ENCODE data around the gene SLC6A6.

SLC6A6 gene

GRCh38 chr3:14480207-14481017 lies 78.0 kb downstream of the SLC6A6 start:
- H3K4me1 ChIP-seq (ENCODE audit: insufficient read depth, low read length, severe bottlenecking): no peaks in the 10 kb centered on the region
- no peak overlapping the region for H3K4me2 ChIP-seq (ENCODE audit: low read length)
- no peaks in the 10 kb centered on the region for H4K20me1 ChIP-seq (ENCODE audit: insufficient read depth, low read length)
- no peak overlapping the region for H2AFZ ChIP-seq (ENCODE audit: low read length)
- H3K9ac ChIP-seq (ENCODE audit: low read length): no peak overlapping the region
- no peak for TF ChIP-seq EZH2 (IDR thresholded peaks at IDR 0.05; ENCODE audit: borderline replicate concordance, low read length)
- TF ChIP-seq CTCF (IDR thresholded peaks at IDR 0.05; ENCODE audit: low read length): no peak
- no peaks in the 10 kb centered on the region for H3K9me3 ChIP-seq (ENCODE audit: low read length)
- no peak overlapping the region for H3K27ac ChIP-seq (ENCODE audit: low read depth, low read length, poor library complexity, severe bottlenecking)
- H3K9me2 ChIP-seq (ENCODE audit: low read depth, low read length): no peaks in the 10 kb centered on the region
- H3K4me3 ChIP-seq (ENCODE audit: low read depth, low read length, poor library complexity, severe bottlenecking): no peak overlapping the region
- no peaks in the 10 kb centered on the region for H3F3A ChIP-seq (ENCODE audit: insufficient read depth, low read length)
- H3K27me3 ChIP-seq (ENCODE audit: insufficient read depth, low read length): no peaks in the 10 kb centered on the region
- no peaks in the 10 kb centered on the region for H3K79me2 ChIP-seq (ENCODE audit: insufficient read depth, low read length)
- H3K36me3 ChIP-seq (ENCODE audit: insufficient read depth, low read length): peaks cover 94% of the 10 kb centered on the region

DNA sequence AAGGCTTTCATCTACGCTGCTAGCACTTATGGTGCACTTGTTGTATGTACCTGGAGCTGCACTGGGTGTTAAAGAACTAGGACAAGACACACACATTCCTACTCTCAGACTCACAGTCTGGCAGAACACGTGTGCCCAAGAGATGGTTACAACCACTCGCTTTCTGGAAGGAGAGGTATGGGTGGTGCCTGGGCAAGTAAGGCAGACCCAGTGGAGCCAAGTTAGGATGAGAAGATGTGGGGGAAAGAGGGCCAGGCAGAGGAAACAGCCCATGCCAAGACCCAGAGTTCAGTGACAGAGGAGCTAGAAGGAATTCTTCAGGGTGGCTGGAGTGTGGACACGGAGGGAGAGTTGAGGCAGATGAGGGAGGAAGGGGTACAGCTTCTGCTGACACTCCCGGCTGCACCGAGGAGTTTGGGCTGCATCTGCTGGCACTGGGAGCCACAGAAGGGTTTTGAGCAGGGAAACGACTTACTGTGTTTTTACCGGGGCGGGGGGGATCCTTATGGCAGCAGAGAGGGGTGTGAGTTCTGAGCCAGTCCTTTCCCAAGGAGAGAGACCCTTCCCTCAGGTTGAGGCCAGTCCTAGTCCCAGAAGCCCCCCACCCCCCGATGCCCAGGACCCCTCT lies 78.7 kb downstream of the SLC6A6 start:
- Histone ChIP-seq H3K9ac (ENCODE audit: low read length) (no peak overlapping the region), H3F3A (ENCODE audit: insufficient read depth, low read length) (no peaks in the 10 kb centered on the region), H3K4me1 (ENCODE audit: insufficient read depth, low read length, severe bottlenecking) (no peaks in the 10 kb centered on the region), H2AFZ (ENCODE audit: low read length) (no peak overlapping the region), H3K36me3 (ENCODE audit: insufficient read depth, low read length) (peaks cover 94% of the 10 kb centered on the region), H3K79me2 (ENCODE audit: insufficient read depth, low read length) (no peaks in the 10 kb centered on the region), H3K9me2 (ENCODE audit: low read depth, low read length) (no peaks in the 10 kb centered on the region), H3K9me3 (ENCODE audit: low read length) (no peaks in the 10 kb centered on the region), H3K4me2 (ENCODE audit: low read length) (no peak overlapping the region), H3K27ac (ENCODE audit: low read depth, low read length, poor library complexity, severe bottlenecking) (no peak overlapping the region), H3K4me3 (ENCODE audit: low read depth, low read length, poor library complexity, severe bottlenecking) (no peak overlapping the region), H3K27me3 (ENCODE audit: insufficient read depth, low read length) (no peaks in the 10 kb centered on the region), H4K20me1 (ENCODE audit: insufficient read depth, low read length) (no peaks in the 10 kb centered on the region)
- TF ChIP-seq EZH2 (IDR thresholded peaks at IDR 0.05; ENCODE audit: borderline replicate concordance, low read length) (no peak), CTCF (IDR thresholded peaks at IDR 0.05; ENCODE audit: low read length) (no peak)

DNA sequence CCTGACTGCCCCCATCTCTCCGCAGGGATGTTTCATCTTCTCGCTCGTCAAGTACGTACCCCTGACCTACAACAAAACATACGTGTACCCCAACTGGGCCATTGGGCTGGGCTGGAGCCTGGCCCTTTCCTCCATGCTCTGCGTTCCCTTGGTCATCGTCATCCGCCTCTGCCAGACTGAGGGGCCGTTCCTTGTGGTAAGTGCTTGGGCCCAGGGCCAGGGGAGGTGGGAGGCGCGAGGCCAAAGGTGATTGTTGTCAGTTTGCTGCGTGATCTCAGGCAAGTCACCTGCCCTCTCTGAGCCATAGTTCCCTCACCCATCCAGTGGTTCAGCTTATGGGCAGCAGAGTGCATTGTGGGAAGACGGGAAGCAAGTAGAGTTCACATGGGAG lies 79.2 kb downstream of the SLC6A6 start:
- Histone ChIP-seq H3F3A (ENCODE audit: insufficient read depth, low read length) (no peaks in the 10 kb centered on the region), H3K27me3 (ENCODE audit: insufficient read depth, low read length) (no peaks in the 10 kb centered on the region), H3K4me1 (ENCODE audit: insufficient read depth, low read length, severe bottlenecking) (no peaks in the 10 kb centered on the region), H3K36me3 (ENCODE audit: insufficient read depth, low read length) (peaks cover 94% of the 10 kb centered on the region), H3K79me2 (ENCODE audit: insufficient read depth, low read length) (no peaks in the 10 kb centered on the region), H3K4me2 (ENCODE audit: low read length) (no peak overlapping the region), H3K9me3 (ENCODE audit: low read length) (no peaks in the 10 kb centered on the region), H4K20me1 (ENCODE audit: insufficient read depth, low read length) (no peaks in the 10 kb centered on the region), H3K9me2 (ENCODE audit: low read depth, low read length) (no peaks in the 10 kb centered on the region), H2AFZ (ENCODE audit: low read length) (no peak overlapping the region), H3K9ac (ENCODE audit: low read length) (no peak overlapping the region), H3K27ac (ENCODE audit: low read depth, low read length, poor library complexity, severe bottlenecking) (no peak overlapping the region), H3K4me3 (ENCODE audit: low read depth, low read length, poor library complexity, severe bottlenecking) (no peak overlapping the region)
- TF ChIP-seq EZH2 (IDR thresholded peaks at IDR 0.05; ENCODE audit: borderline replicate concordance, low read length): no peak
- no peak for TF ChIP-seq CTCF (IDR thresholded peaks at IDR 0.05; ENCODE audit: low read length)

All from OCI-LY1 (cell line).